IPS-18c (cell line): Measurements from ENCODE around the gene AMN.

Experiments used
- H3K4me3 ChIP-seq: 2 replicates; pipeline ENCODE4 v1.7.0; 2013; ENCODE audit warnings: low read depth, mild to moderate bottlenecking, low read length, moderate library complexity; ENCODE audit not compliant: insufficient read depth
- H3K9me3 ChIP-seq: one replicate; pipeline ENCODE4 v1.6.1; 2013; ENCODE audit warnings: mild to moderate bottlenecking, low read length, moderate library complexity; ENCODE audit not compliant: control insufficient read depth, insufficient read depth

Gene AMN

GRCh38 chr14:102931580-102932285, 9.3 kb downstream of the AMN start:
- Histone ChIP-seq H3K9me3 (peaks cover 2% of the 10 kb centered on the region), H3K4me3 (no peak overlapping the region)

DNA sequence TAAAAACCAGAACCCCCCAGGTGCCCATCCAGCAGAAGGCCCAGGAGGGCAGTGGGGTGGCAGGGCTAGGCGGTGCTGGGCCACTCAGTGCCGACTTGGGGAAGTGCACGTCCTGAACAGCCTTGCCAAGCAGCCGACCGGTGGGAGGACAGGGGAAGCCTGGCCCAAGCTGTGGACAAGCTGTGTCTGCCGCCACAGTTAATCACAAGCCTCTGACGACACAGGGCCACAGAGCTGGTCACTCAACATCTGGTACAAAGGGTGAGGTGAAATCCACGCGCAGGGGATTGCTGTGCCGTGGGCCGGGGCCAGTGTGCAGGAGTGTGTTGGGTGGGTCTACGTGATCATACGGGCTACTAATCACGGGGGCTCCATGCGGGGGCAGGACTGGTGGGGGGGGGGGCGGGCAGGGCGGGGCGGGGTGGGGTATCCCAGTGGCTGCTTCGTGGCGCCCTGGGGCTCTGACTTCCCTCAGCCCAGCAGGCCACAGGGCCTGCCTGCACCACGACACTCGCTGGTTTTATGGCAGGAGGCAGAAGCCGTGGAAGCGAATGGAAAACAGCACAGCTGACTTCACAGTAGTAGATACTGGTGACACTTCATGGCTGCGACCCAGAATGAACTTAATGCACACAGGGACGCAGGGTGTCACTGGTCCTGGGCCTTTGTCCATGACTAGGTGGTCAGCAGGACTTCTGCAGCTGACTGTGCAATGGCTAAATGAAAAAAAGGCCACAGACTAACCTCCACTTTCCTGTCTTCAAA, 10.2 kb downstream of the AMN start:
- Histone ChIP-seq H3K9me3 (peaks cover 2% of the 10 kb centered on the region), H3K4me3 (no peak overlapping the region)

GRCh38 chr14:102933618-102934231, 11.3 kb downstream of the AMN start:
- H3K4me3 ChIP-seq, result no peak overlapping the region

GRCh38 chr14:102935756-102936155, 13.3 kb downstream of the AMN start:
- no peaks in the 10 kb centered on the region for H3K9me3 ChIP-seq
- H3K4me3 ChIP-seq, result no peak overlapping the region

More at GRCh38 chr14:102933618-102934231, 11.3 kb downstream of the AMN start:
- peaks cover 2% of the 10 kb centered on the region for H3K9me3 ChIP-seq

- H3K4me3 ChIP-seq, result no peak overlapping the region
- no peaks in the 10 kb centered on the region for H3K9me3 ChIP-seq
Observed at GRCh38 chr14:102937331-102938175, 15.1 kb downstream of the AMN start.

GRCh38 chr14:102938191-102938590, 15.7 kb downstream of the AMN start:
- no peaks in the 10 kb centered on the region for H3K9me3 ChIP-seq
- H3K4me3 ChIP-seq, result no peak overlapping the region

GRCh38 chr14:102939329-102939728, 16.9 kb downstream of the AMN start:
- Histone ChIP-seq H3K9me3 (no peaks in the 10 kb centered on the region), H3K4me3 (no peak overlapping the region)

DNA sequence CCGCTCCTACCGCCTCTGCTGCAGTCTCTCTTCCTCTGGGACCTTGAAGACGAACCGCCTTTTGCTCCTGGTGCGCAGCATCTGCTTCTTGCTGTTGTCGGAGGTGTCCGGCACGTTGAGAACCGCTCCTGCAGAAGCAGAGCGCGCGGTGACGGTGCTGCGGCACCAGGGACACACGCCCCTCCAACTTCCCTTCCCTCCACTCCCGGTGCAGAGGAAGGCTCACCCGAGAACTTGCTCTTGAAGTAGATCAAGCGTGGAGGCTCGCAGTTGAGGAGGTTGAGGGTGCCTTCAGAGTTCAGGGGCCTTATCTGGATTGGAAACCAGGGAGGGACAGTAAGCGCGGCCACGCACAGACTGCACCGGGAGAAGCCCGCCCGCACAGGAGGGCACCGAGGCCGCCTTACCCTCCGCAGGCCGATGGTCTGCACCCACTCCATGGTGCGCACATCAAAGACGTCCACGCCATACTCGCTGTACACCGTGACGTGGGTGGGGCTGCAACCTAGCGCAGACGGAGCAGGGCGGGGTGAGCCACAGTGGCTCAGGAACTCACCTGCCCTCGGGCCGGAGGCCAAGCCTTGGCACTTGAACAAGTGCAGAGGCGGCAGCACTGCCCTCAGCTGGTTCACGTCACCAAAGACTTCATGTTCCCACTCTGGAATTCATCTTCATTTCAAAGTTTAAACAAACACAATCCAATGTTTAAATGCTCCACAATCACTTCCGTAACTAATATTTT, 17.5 kb downstream of the AMN start:
- Histone ChIP-seq H3K4me3 (no peak overlapping the region), H3K9me3 (no peaks in the 10 kb centered on the region)

GRCh38 chr14:102940729-102941362, 18.4 kb downstream of the AMN start:
- no peaks in the 10 kb centered on the region for H3K9me3 ChIP-seq
- no peak overlapping the region for H3K4me3 ChIP-seq

GRCh38 chr14:102941419-102942011, 19.1 kb downstream of the AMN start:
- no peak overlapping the region for H3K4me3 ChIP-seq

GRCh38 chr14:102942069-102942468, 19.6 kb downstream of the AMN start:
- H3K9me3 ChIP-seq, result no peaks in the 10 kb centered on the region
- no peak overlapping the region for H3K4me3 ChIP-seq

More at GRCh38 chr14:102941419-102942011, 19.1 kb downstream of the AMN start:
- no peaks in the 10 kb centered on the region for H3K9me3 ChIP-seq

DNA sequence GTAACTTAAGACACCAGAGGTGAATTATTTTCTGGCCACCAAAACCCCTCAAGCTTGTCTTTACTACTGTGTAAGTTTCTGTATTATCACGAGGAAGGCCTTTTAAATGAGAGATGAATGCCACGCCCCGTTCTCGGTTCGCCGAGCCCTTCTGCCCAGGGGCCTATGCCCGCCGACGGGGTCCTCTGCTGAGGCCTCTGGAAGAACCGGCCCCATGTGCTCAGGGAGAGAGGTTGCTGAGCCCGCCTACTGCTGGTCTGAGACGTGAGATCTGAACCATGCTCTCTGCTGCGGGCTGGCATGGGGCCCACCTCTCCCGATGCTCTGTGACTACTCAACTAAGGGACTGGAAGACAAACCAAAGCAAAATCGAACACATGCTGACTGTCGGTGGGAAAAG, 21.0 kb downstream of the AMN start:
- no peak overlapping the region for H3K4me3 ChIP-seq
- H3K9me3 ChIP-seq, result no peaks in the 10 kb centered on the region

GRCh38 chr14:102943979-102944378, 21.5 kb downstream of the AMN start:
- Histone ChIP-seq H3K4me3 (no peak overlapping the region), H3K9me3 (no peaks in the 10 kb centered on the region)

- Histone ChIP-seq H3K4me3 (no peak overlapping the region), H3K9me3 (no peaks in the 10 kb centered on the region)
Observed at GRCh38 chr14:102944448-102945330, 22.2 kb downstream of the AMN start.
